Stimulated activated CD4-positive, alpha-beta T cell treated with anti-CD3 and anti-CD28 coated beads, Interleukin-4, amount 100 ng/mL, for 1 hour (primary cell): ENCODE data around the gene FLNB.

Experiments used
- DNase-seq: peaks from one replicate; pipeline ENCODE4 v3.0.0-alpha.2; 2020

FLNB gene

GRCh38 chr3:58169371-58169770 is 161.1 kb downstream of the FLNB start:
- DNase-seq, result no peak

- DNase-seq, result no peak
Observed at GRCh38 chr3:58170376-58170775, 162.2 kb downstream of the FLNB start.

- DNase-seq, result no peak
Observed at GRCh38 chr3:58171126-58171525, 162.9 kb downstream of the FLNB start.

- DNase-seq, result no peak
Observed at GRCh38 chr3:58173029-58173668, 164.9 kb downstream of the FLNB start.

- peak; percentile 37 for DNase-seq
Observed at GRCh38 chr3:58173669-58174398, 165.6 kb downstream of the FLNB start.

GRCh38 chr3:58175187-58175436 is 166.9 kb downstream of the FLNB start:
- no peak for DNase-seq

- DNase-seq, result no peak
Observed at GRCh38 chr3:58175437-58176184, 167.4 kb downstream of the FLNB start.

GRCh38 chr3:58176185-58176530 is 167.9 kb downstream of the FLNB start:
- no peak for DNase-seq

- no peak for DNase-seq
Observed at GRCh38 chr3:58176827-58177489, 168.7 kb downstream of the FLNB start.

- DNase-seq, result peak; percentile 91
Observed at GRCh38 chr3:58177747-58178527, 169.7 kb downstream of the FLNB start.

- no peak for DNase-seq
Observed at GRCh38 chr3:58178528-58179234, 170.5 kb downstream of the FLNB start.

- no peak for DNase-seq
Observed at GRCh38 chr3:58179235-58180098, 171.2 kb downstream of the FLNB start.

- no peak for DNase-seq
Observed at GRCh38 chr3:58180099-58180880, 172.1 kb downstream of the FLNB start.

GRCh38 chr3:58180940-58181587 is 172.8 kb downstream of the FLNB start:
- DNase-seq, result no peak

GRCh38 chr3:58183221-58183620 is 175.0 kb downstream of the FLNB start:
- no peak for DNase-seq

- DNase-seq, result no peak
Observed at GRCh38 chr3:58183891-58184290, 175.7 kb downstream of the FLNB start.

GRCh38 chr3:58184309-58184981 is 176.2 kb downstream of the FLNB start:
- DNase-seq, result no peak

- DNase-seq, result no peak
Observed at GRCh38 chr3:58184982-58185360, 176.7 kb downstream of the FLNB start.

GRCh38 chr3:58188173-58188564 is 179.9 kb downstream of the FLNB start:
- no peak for DNase-seq
